Breast epithelium (tissue), 3 donors: ENCODE measurements around the gene BDKRB1.

Source experiments
- CTCF ChIP-seq, 3 donors: fragments of 450-650 bp; IDR thresholded peaks; one replicate each; pipeline ENCODE4 v1.5.1; 2016 to 2017; ENCODE audit warnings: antibody characterized with exemption in 3 of 3, mild to moderate bottlenecking in 3 of 3, moderate library complexity in 3 of 3
- POLR2A ChIP-seq: fragments of 450-650 bp; IDR thresholded peaks from one replicate; pipeline ENCODE4 v1.6.1; 2016; ENCODE audit warnings: antibody characterized with exemption, mild to moderate bottlenecking, moderate library complexity

- no peak for TF ChIP-seq CTCF (IDR thresholded peaks at IDR 0.05)
- TF ChIP-seq POLR2A, result no peak
These were observed 15.4 kb downstream of the BDKRB1 start for GRCh38 chr14:96271421-96271762.
